Cardiac muscle cell (in vitro differentiated cells and primary cell): ENCODE measurements around the gene SFT2D2. TPM values are rescaled to one million over a fixed set of nuclear protein-coding genes. Genes with fewer than 3 reads are reported as not detected.

ENCODE experiments used
- DNase-seq, 2 donors: peaks; one replicate each; pipeline versions ENCODE4 v3.0.0 to v3.0.0-alpha.2; 2010 to 2017; ENCODE audit warnings: low read depth in 1 of 2, low spot score in 1 of 2
- H3K27ac ChIP-seq: fragments of 200-600 bp; sonication (generic); 2 replicates; pipeline ENCODE4 v1.5.1; 2016
- H3K27me3 ChIP-seq: fragments of 200-600 bp; sonication (generic); 2 replicates; pipeline ENCODE4 v1.6.0; 2016; ENCODE audit warnings: control low read depth
- H3K36me3 ChIP-seq: fragments of 200-600 bp; sonication (generic); 2 replicates; pipeline ENCODE4 v1.5.1; 2016; ENCODE audit warnings: control low read depth
- H3K4me1 ChIP-seq: fragments of 200-600 bp; sonication (generic); 2 replicates; pipeline ENCODE4 v1.8.1; 2017; ENCODE audit warnings: low read depth, mild to moderate bottlenecking, mixed run types
- H3K4me3 ChIP-seq: fragments of 200-600 bp; sonication (generic); 2 replicates; pipeline ENCODE4 v1.5.1; 2016; ENCODE audit warnings: mild to moderate bottlenecking
- H3K9me3 ChIP-seq: fragments of 200-600 bp; sonication (generic); 2 replicates; pipeline ENCODE4 v1.5.1; 2017; ENCODE audit warnings: low read depth, mild to moderate bottlenecking, control low read depth
- CTCF ChIP-seq: IDR thresholded peaks from 2 replicates; pipeline ENCODE4 v1.5.1; 2012; ENCODE audit warnings: low read depth, mild to moderate bottlenecking, low read length
- polyA plus RNA-seq: library from polyadenylated mRNA; unstranded; fragments of >200 nt; fragmentation: Nextera tagmentation; extraction: Ambion mirVana; gene quantifications from 2 replicates; pipeline ENCODE4 v1.2.1, GENCODE V29; 2016
- total RNA-seq: library from RNA; depleted of rRNA; stranded (reverse); fragments of >200 nt; gene quantifications from 2 replicates; pipeline ENCODE4 v1.2.3, GENCODE V29; 2016

The SFT2D2 gene
- total and polyA plus RNA-seq, 2 experiments from 2014 or later, result 20.7 to 25.6 TPM

GRCh38 chr1:168235548-168235885 is 9.7 kb downstream of the SFT2D2 start:
- H3K4me1 ChIP-seq, result peaks cover 23% of the 10 kb centered on the region
- no peaks in the 10 kb centered on the region for H3K27me3 ChIP-seq
- H3K27ac ChIP-seq, result peak overlapping the region; percentile 34
- no peak overlapping the region for H3K4me3 ChIP-seq
- peaks cover 18% of the 10 kb centered on the region for H3K36me3 ChIP-seq
- DNase-seq, result peak in 1 of 2 donors; percentile 58
- no peaks in the 10 kb centered on the region for H3K9me3 ChIP-seq
- no peak for TF ChIP-seq CTCF

GRCh38 chr1:168235937-168236336 is 10.1 kb downstream of the SFT2D2 start:
- no peak for TF ChIP-seq CTCF
- peaks cover 23% of the 10 kb centered on the region for H3K4me1 ChIP-seq
- peak overlapping the region; percentile 34 for H3K27ac ChIP-seq
- H3K4me3 ChIP-seq, result no peak overlapping the region
- no peak for DNase-seq
- no peaks in the 10 kb centered on the region for H3K27me3 ChIP-seq
- peaks cover 17% of the 10 kb centered on the region for H3K36me3 ChIP-seq
- H3K9me3 ChIP-seq, result no peaks in the 10 kb centered on the region

GRCh38 chr1:168236836-168237611 is 11.2 kb downstream of the SFT2D2 start:
- Histone ChIP-seq H3K4me3 (no peak overlapping the region), H3K9me3 (no peaks in the 10 kb centered on the region), H3K4me1 (peaks cover 23% of the 10 kb centered on the region), H3K27ac (peak overlapping the region; percentile 43), H3K36me3 (peaks cover 17% of the 10 kb centered on the region), H3K27me3 (no peaks in the 10 kb centered on the region)
- peak in 1 of 2 donors; percentile 50 for DNase-seq
- no peak for TF ChIP-seq CTCF

GRCh38 chr1:168243198-168243597 is 17.4 kb downstream of the SFT2D2 start:
- no peak overlapping the region for H3K27ac ChIP-seq
- H3K27me3 ChIP-seq, result no peaks in the 10 kb centered on the region
- TF ChIP-seq CTCF, result no peak
- peaks cover 17% of the 10 kb centered on the region for H3K36me3 ChIP-seq
- no peaks in the 10 kb centered on the region for H3K9me3 ChIP-seq
- peak in 1 of 2 donors; percentile 42 for DNase-seq
- no peak overlapping the region for H3K4me3 ChIP-seq
- H3K4me1 ChIP-seq, result no peaks in the 10 kb centered on the region

- Histone ChIP-seq H3K4me1 (no peaks in the 10 kb centered on the region), H3K27ac (no peak overlapping the region), H3K36me3 (peaks cover 17% of the 10 kb centered on the region), H3K4me3 (no peak overlapping the region), H3K27me3 (no peaks in the 10 kb centered on the region), H3K9me3 (no peaks in the 10 kb centered on the region)
- DNase-seq, result peak in 1 of 2 donors; percentile 34
- no peak for TF ChIP-seq CTCF
These were observed 17.9 kb downstream of the SFT2D2 start for GRCh38 chr1:168243636-168244212.
